GM19372 (cell line): Measurements from ENCODE around the gene RUBCN.
A peak's percentile ranks its signal among the peaks of the same experiment; 100 is the strongest.

Experiments
- ATAC-seq: cut with Tn5 transposase; IDR thresholded peaks from one replicate; pipeline ENCODE4 v1.9.1; 2021; ENCODE audit warnings: mild to moderate bottlenecking, low read depth, moderate library complexity; ENCODE audit not compliant: unreplicated experiment

The RUBCN gene

GRCh38 chr3:197736491-197737318, at the start of gene RUBCN:
TSS of gene RUBCN (minus strand) at chr3:197736904. CDS start at chr3:197736719, 185 bp downstream.
- peak; percentile 84 for ATAC-seq

- ATAC-seq, result no peak
Measured at GRCh38 chr3:197784019-197784585, 47.4 kb upstream of the RUBCN start.

GRCh38 chr3:197782230-197782629, 45.5 kb upstream of the RUBCN start:
- ATAC-seq, result no peak

GRCh38 chr3:197775317-197775716, 38.6 kb upstream of the RUBCN start:
- no peak for ATAC-seq

GRCh38 chr3:197761784-197762183, 25.1 kb upstream of the RUBCN start:
- no peak for ATAC-seq

GRCh38 chr3:197758512-197758911, 21.8 kb upstream of the RUBCN start:
- ATAC-seq, result no peak

GRCh38 chr3:197756704-197757103, 20.0 kb upstream of the RUBCN start:
- no peak for ATAC-seq

GRCh38 chr3:197753263-197753662, 16.6 kb upstream of the RUBCN start:
- no peak for ATAC-seq

- no peak for ATAC-seq
Measured at GRCh38 chr3:197752107-197752506, 15.4 kb upstream of the RUBCN start.

- no peak for ATAC-seq
Measured at GRCh38 chr3:197750858-197751737, 14.4 kb upstream of the RUBCN start.

- peak; percentile 36 for ATAC-seq
Measured at GRCh38 chr3:197750396-197750831, 13.7 kb upstream of the RUBCN start.

GRCh38 chr3:197749601-197750395, 13.1 kb upstream of the RUBCN start, which contains the start of gene FYTTD1:
TSS of gene FYTTD1 (plus strand) at chr3:197749883. CDS start at chr3:197749972, 89 bp downstream.
- peak; percentile 70 for ATAC-seq

- ATAC-seq, result peak; percentile 33
Measured at GRCh38 chr3:197749315-197749600, 12.6 kb upstream of the RUBCN start.

- ATAC-seq, result no peak
Measured at GRCh38 chr3:197748597-197749314, 12.1 kb upstream of the RUBCN start.

GRCh38 chr3:197746801-197747237, 10.1 kb upstream of the RUBCN start:
- no peak for ATAC-seq

- no peak for ATAC-seq
Measured at GRCh38 chr3:197746209-197746608, 9.5 kb upstream of the RUBCN start.

- ATAC-seq, result no peak
Measured at GRCh38 chr3:197742787-197743186, 6.1 kb upstream of the RUBCN start.

- ATAC-seq, result no peak
Measured at GRCh38 chr3:197737749-197738462, 1.2 kb upstream of the RUBCN start.

- no peak for ATAC-seq
Measured at GRCh38 chr3:197737319-197737649, 580 bp upstream of the RUBCN start.
